Measurements from ENCODE around the gene MUC6.

Gene MUC6

DNA sequence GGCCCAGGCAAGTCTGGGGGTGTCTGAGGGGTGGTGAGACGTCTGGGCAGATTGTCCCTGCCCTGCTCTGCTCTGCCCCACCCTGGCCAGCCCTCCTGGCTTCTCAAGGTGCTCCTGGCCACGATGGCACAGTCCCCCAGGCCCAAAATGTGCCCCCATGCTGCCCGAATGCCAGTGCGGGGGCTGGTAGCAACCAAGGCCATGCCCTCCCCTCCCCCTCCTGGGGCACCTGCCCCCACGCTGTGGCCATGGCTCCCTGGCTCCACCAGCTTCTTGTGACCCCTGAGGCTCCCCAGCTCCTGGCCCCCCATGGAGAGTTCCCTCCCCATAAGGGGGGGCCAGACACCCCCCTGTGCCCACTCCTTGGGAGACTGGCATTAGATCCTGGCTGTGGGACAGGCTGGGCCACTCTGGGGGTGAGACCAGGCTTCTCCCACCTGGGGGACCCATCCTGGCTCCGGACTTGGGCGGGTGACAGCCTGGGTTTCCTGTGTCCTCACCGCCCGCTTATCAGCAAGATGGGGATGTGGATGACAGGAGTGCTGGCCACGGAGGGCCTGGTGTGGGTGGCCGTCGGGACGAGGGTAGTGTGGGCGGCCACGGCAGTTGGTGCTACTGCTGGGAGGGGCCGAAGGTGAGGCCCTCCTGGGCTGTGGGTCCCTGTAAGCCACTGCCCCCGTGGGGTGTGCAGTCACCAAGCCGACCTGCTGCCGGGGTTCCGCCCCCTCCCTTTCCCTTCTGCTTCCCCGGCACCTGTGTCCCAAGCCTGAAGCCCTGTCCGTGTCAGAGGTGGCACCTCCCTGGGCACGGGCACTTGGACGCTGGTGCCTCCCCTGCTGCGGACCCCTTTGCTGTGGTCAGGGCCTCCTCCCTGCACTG lies 15.9 kb upstream of the MUC6 start:
- DNase-seq (ENCODE audit: low read depth, low spot score): no peak

DNA sequence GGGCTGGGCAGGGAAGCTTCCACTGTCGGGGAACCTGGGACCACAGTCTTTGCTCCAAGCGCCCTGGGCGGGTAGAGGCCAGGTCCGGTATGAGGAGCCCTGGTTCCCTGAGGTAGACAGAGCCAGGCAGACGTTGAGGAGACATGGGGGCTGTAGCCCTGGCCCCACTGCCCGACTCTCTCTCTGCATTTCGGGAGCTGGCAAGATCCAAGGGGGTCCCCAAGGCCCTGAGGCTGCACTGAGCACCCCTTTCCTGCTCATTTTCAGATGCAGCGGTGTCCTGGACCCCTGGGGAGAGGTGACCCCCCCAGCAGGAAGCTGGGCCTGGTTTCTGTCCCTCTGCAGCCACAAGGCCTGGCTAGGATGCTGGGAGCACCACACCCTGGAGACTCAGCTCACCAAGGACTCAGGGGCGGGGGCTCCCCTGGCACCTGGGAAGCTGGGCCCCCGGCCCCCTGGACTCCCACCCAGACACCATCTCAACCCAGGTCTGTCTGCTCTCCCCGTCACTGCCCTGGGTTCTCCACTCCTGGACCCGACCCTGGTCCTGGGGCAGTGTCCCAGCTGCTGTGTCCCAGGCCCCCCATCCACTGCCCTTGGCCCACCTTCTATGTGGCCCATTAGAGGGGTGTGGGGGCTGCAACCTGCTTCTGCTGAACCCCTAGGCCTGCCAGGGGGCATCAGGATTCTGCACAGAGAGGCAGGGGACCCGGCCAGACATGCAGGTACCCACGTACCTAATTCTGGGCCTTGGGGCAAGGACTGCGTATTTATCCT lies 15.0 kb upstream of the MUC6 start:
- DNase-seq (ENCODE audit: low read depth, low spot score): no peak

DNA sequence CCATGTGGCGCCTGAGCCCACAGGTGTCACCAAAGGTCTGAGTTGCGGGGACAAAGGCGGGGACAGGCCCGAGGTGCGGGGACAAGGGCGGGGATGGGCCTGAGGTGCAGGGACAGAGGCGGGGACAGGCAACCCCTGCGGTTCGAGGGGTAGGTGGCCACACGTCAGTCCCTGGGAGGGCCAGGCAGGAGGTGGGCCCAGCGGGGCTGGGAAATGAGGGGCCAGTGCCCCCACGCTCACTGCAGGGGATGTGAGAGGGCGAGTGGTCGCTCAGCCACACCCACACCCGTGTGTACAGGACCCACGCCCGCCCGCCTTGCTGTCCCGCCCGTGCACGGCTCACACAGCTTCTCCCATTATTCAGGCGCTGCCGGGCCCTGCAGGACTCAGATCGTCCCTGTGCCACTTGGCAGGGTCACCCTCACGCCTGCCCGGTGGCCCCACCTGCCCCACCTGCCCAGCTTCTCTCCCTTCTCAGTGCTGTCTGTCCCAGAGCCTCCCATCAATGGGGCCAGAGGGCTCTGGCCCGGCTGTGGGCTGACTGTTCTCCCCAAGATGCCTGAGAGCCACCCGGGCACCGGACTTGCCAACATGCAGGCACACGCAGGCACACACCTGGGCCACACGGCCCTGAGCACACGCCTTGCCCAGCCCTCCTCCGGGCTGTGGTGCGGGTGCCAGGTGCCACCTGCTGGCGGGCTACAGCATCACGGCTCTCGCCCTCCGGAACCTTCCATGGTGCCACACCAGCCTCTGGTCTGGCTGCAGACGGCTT lies 14.2 kb upstream of the MUC6 start:
- DNase-seq (ENCODE audit: low read depth, low spot score): no peak

DNA sequence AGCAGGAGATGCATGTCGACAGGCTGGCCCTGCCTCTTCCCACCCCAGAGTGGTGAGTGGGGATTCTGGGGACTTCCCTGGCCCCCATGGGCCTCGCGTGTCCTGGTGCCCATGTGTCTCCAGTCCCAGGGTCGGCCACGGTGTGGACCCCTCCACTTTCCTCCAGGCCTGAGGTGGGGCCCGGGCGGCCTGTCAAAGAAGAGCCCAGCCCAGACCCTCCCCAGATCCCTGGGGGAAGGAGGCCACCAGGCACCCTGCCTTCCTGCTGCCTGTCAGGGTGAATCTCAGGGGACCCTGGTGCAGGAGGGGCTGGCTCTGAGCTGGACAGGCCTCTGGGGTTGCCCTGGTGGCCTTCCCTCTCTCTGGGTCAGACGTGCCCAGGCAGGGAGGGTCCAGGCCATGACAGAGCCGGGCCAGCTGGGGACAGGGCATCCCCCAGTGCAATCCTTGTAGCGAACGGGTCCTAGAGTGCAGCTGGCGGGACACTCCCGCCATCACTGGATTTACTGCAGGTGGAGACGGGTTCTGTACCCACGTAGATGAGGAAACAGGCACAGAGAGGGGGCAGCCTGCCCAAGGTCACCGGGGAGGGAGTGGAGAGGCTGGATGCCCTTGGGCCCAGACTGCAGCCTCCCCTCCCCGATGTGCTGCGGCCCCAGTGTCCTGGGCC lies 13.5 kb upstream of the MUC6 start:
- no peak for DNase-seq (ENCODE audit: low read depth, low spot score)

DNA sequence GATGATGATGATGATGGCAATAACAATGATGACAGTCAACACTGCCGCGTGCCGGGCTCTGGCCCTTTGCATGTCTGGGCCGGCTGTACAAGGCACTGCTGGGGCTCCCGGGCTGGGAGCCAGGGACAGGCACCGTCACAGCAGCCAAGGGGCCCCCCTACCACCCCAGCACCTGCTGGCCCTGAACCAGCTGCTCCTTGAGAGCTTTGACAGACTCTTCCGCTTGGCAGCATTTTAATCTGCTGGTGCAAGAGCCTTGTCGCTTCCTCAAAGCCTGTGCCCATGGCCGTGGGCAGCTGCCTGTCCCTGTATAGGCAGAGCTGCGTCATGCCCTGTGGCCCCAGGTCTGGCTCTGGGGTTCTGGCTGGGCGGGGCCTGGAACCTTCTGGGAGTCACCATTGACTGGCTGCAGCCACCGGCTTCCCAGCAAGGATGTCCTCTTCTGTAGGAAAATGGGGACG lies 12.9 kb upstream of the MUC6 start:
- DNase-seq (ENCODE audit: low read depth, low spot score): no peak

DNA sequence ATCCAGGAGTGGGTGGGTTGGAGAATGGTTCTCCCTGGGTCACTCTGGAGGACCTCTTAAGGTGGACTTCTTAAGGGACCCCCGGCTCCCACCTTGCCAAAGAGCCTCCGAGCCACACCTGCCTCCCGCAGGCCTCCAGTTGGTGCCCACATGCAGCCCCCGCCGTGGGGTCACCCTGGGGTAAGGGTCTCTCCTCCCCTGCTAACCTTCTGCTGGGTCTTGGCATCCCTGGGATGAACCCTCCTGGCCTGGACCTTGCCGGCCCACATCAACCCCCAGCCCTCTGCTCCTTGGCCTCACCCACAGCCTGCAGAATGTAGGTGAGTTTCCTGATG lies 12.5 kb upstream of the MUC6 start:
- DNase-seq (ENCODE audit: low read depth, low spot score): no peak

DNA sequence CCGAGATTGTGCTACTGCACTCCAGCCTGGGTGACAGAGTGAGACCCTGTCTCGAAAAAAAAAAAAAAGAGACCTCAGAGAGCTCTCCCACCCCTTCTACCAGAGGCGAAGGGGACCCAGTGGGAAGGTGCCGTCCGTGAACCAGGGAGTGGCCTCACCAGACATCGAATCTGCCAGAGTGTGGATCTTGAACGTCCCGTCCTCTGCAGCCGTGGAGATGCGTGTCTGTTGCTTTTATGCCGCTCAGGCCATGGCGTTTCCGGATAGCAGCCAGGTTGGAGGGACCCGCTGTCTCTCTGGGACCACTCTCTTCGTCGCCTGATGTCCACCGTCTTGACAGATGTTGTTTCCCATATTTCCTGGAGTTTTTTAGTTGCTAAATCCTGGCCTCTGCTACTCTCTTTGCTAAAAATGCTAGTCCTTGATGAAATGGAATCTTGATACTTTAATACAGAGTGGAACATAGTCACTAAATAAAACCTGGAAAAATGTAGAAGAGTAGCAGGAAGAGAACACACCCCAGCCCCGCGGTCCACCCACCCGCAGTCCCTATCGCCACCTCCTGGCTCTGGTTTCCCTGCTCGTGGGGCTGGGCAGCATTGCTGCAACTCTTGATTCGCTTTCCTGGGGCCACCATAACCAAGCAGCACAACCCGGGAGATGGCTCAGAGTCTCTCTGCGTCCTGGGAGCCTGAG lies 12.0 kb upstream of the MUC6 start:
- no peak for DNase-seq (ENCODE audit: low read depth, low spot score)

DNA sequence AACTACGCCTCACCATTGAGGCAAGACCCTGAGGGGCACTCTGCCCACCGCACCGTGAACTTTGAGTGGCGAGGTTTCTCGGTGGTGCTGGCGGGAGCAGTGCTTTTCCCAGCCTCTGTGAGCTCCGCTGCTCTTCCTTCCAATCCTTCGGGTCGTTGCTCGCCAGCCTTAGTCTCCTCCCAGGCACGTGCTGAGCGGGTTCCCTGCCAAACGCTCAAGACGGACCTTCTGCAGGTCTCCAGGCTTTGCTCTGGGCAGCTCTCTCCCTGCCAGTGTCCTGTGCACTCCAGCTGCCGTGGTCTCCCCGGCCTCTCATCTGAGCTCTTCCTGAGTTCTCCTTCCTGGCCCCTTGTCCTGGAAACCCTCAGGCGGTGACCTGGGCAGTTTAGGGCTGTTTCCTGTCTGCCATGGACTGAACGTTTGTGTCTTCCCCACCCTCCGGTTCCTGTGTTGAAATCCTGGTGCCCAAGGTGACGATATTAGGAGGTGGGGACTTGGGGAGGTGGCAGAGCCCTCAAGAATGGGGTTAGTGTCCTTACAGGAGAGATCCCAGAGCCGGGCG lies 11.2 kb upstream of the MUC6 start:
- DNase-seq (ENCODE audit: low read depth, low spot score): no peak

DNA sequence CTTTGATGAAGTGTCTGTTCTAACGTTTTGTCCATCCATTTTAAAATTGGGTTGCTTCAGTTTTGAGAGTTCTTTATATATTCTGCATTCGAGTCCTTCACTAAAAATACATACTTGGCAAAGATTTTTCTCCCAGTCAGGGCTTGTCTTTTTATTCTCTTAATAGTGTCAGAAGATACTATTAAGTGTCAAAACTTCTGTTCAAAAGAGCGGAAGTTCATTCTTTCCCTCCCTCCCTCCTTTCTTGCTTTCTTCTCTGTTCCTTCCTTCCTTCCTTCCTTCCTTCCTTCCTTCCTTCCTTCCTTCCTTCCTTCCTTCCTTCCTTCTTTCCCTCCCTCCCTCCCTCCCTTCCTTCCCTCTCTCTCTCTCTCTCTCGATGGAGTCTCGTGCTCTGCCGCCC lies 7.6 kb upstream of the MUC6 start:
- DNase-seq (ENCODE audit: low read depth, low spot score): no peak

DNA sequence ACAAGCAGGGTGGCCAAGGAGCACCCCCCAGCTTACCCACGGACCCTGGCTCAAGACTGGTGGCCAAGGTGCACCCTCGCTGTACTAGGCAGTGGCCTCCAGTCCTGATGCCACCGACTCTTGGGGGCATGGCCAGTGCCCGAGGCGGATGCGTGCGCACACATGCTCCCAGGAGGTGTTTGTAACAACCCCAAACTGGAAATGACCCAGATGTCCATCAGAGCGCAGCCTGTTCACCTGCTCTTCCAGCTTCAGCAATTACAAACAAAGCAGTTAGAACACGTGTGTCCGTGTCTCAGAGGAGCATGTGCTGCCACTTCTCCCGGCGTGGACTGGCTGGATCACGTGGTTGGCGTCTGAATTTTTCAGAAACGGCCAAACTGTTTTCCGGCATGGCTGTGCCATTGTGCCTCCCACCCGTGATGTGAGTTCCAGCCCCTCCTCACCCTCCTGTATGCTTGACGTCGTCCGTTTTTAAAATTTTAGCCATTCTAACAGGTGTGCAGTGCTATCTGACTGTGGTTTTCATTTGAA lies 7.1 kb upstream of the MUC6 start:
- no peak for DNase-seq (ENCODE audit: low read depth, low spot score)

DNA sequence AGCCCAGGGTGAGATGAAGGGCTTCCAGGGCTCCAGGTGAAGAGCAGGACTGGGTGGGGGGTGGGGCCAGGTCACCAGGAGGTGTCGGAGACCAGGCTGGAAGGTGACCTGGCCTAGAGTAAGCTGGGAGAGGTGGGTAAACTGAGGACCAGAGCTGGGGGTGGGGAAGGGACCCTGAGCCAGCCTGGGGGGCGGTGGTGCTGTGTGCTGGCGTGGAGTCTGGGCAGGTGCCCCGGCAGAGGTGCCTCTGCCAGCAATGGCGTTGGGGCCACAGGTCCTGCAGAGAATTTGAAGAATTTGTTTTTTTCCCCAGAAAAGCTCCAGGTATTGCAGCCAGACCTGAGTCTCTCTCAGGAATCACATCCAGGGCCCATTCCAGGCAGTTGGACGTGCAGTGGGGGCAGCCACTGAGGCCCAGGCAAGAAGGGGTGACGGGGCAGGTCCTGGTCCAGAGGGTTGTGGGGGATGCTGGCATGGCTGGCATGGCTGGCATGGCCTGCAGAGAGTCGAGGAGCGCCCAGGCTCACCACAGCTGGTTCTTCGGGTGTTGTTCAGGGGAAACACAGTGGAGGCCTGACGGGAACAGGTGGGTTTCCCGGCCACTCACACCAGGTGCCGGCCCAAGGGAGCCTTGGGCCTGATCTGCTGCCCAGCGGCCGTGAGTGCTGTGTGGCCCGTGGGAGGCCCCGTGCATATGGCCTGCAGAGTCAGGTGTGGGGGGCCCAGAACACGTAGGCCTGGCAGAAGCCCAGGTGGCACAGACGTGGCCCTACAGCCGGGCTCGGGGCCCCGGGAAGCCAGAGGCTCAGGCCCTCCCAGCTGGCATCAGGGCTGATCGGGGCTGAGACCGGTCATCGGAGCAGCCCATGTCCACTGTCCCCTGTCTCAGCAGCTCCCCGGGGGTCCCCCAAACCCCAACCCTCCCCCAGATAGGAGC lies 6.4 kb upstream of the MUC6 start:
- DNase-seq (ENCODE audit: low read depth, low spot score): no peak

DNA sequence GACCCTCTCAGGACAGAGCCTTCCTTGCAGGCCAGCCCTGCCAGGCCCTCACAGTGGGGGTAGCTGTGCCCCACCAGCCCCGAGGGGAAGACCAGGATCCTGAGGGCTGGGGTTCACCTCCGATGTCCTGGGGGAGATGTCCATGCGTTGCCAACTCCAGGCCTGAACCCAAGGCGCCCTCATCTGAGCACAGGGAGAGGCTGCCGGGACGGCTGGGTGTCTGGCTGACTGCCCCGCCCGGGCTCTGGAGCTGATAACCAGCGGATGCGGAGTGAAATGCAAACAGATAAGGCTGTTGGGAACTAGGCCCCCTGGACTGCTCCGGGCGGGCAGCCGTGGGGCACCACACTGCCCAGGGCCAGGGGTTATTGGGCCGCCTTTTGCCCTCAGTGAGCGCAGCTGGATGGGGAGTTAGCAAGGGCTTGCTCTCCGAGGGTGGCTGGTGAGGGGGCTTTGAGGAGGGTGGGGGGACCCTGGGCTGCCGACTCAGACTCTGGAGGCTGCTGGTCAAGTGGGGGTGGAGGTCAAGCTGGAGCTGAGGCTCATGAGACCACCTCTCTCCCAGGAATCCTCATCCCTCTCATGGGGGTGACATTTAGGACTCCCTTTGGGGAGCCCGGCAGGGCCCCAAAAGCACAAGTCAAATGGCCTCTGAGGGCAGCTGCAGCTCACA lies 5.6 kb upstream of the MUC6 start:
- no peak for DNase-seq (ENCODE audit: low read depth, low spot score)

DNA sequence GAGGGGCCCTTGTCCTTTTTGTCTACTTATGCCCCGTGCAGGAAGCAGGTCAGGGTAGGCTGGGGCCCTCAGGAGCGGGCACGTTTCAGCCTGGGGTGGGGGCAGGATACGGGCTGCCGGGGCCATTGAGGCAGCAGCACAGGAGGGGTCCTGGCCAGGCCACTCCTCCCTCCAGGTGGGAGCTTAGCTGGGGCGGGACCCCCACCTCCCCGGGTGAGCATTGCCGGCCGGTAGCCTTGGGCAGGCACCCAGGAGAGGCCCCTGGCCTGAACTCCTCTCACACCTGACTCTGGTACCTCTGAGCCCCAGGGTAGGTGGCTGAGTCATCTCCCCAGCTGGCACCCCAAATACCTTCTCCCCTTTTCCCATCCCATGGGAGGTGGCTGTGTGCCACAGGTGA lies 5.0 kb upstream of the MUC6 start:
- DNase-seq (ENCODE audit: low read depth, low spot score): no peak

DNA sequence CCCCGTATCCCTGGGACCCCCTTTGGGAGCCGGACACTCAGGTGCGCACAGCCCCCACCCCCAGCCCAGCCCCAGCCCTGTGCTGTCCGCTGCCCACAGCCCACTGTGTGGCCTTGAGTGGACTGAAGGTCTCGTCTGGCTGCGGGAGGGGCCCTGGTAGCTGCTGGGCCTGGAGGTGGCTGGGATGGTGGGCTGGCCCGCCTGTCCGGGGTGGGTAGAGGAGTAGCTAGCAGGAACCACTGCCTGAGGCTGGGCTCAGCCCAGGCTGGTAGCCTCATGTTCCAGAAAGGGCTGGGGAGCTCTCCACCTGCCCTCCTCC lies 4.6 kb upstream of the MUC6 start:
- no peak for DNase-seq (ENCODE audit: low read depth, low spot score)

DNA sequence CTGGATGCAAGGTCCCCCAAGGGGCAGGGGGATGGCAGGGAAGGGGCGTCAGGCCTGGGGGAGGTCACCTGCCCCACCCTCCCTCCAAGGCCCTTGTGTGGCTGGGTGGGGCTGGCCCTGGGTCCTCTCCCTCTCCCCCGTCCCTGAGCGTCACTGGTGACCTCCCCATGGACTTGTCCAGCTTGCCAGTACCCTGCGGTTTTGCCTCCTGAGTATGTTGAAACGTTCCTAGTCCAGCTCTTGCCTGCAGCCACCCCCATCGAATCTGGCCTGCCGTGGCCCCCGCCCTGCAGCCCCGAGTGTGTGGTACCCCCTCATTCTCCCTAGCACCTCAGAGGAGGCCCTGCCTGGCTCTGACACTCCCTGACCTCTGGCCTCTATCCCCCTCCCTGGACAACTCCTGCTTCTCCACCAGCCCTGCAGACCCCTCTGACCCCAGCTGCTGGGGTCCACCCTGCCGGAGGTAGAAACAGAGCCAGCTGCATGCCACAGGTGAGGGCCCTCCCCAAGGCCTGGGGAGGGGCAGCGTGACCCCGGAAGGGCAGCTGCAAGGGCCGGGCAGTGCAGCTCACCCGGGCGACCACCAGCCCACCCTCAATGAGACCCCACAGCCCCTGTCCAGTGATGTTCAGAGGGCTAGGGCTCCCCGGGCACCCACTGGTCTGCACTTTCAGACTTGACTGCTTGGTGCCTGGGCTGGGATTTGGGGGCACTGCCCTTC lies 4.1 kb upstream of the MUC6 start:
- DNase-seq (ENCODE audit: low read depth, low spot score): no peak

DNA sequence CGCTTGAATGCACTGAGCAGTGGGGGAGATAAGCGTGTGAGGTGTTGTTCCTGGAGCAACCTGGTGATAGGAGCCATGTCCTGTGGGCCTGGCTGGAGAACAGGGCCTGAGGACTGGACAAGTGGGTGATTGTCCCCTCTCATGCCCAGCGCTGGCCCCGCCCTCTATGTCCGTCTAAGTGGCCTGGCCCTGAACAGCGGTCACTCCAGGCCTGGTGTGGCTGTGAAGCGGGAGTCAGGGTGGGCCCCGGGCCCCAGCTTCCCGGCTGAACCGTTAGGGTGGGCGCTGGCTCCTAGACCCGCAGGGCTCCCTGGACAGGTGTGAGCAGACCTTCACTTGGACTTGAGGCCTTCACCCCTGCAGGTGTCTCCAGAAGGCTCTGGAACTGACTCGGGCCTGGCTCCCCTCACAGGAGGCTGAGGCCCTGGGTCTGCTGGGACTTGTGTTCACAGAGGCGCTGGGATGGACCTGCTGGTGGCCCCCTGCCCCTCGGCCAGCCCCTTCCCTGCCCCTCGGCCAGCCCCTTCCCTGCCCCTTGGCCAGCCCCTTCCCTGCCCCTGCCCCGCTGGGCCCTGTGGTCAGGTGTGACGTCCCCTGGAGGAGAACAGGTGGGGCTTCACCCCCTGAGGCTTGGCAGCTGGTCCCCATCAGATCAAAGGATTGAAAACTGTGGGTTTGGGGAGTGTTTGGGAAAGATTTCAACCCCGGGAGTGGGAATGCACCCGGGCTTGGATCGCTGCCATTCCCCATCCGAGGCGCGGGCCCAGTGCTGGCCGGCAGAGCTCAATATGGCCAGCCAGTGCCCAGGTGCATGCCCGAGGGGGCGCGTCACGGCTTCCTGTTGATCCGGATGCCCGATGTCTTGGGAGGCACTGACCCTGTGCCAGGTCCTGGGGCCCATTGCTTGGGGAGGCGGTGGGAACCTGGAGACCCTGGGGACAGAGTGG lies 3.2 kb upstream of the MUC6 start:
- DNase-seq (ENCODE audit: low read depth, low spot score): no peak

DNA sequence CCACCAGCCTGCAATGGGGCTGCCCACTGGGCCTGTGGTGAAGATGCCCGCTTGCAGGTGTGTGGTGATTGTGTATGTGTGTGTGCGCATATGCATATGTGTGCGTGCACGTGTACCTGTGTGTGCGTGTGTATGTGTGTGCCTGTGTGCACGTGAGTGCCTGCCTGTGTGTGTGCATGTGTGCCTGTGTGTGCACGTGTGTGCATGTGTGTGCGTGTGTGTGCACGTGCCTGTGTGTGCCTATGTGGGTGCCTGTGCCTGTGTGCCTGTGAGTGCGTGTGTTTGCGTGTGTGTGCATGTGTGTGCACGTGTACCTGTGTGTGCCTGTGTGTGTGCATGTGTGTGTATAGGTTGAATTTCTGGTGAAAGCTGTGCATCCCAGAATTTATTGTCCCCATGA lies 2.4 kb upstream of the MUC6 start:
- DNase-seq (ENCODE audit: low read depth, low spot score): no peak

All from brain pericyte (primary cell).